ENCODE data around the gene MYPOP.
"Not testable (repeated sequence)": the region's sequence is repeated elsewhere in the genome, so short reads cannot be mapped to it uniquely, and the experiment has no call there.

MYPOP gene

GRCh38 chr19:45906221-45906620 is 3.8 kb upstream of the MYPOP start:
- DNase-seq = no peak

GRCh38 chr19:45905011-45905410 is 2.6 kb upstream of the MYPOP start:
- no peak for DNase-seq

GRCh38 chr19:45902651-45903625 is 525 bp upstream of the MYPOP start:
- peak; percentile 99 for DNase-seq

- DNase-seq = no peak
Measured at GRCh38 chr19:45901432-45901911, 941 bp downstream of the MYPOP start.

- no peak for DNase-seq
Measured at GRCh38 chr19:45900738-45901431, 1.5 kb downstream of the MYPOP start.

- DNase-seq = no peak
Measured at GRCh38 chr19:45899919-45900589, 2.4 kb downstream of the MYPOP start.

- DNase-seq = no peak
Measured at GRCh38 chr19:45899253-45899652, 3.2 kb downstream of the MYPOP start.

- DNase-seq = no peak
Measured at GRCh38 chr19:45897261-45897812, 5.1 kb downstream of the MYPOP start.

- not testable (repeated sequence) for DNase-seq
Measured at GRCh38 chr19:45895983-45896599, 6.3 kb downstream of the MYPOP start.

GRCh38 chr19:45895519-45895972 is 6.9 kb downstream of the MYPOP start:
- no peak for DNase-seq

GRCh38 chr19:45890877-45891276 is 11.5 kb downstream of the MYPOP start:
- no peak for DNase-seq

GRCh38 chr19:45889210-45889885 is 13.1 kb downstream of the MYPOP start:
- no peak for DNase-seq

- DNase-seq = no peak
Measured at GRCh38 chr19:45887200-45887710, 15.2 kb downstream of the MYPOP start.

GRCh38 chr19:45886427-45887199 is 15.8 kb downstream of the MYPOP start:
- peak; percentile 94 for DNase-seq

GRCh38 chr19:45885556-45886426 is 16.6 kb downstream of the MYPOP start, which contains the start of gene IRF2BP1:
TSS of gene IRF2BP1 (minus strand) at chr19:45886141. CDS start at chr19:45885774, 367 bp downstream.
- DNase-seq = peak; percentile 96

GRCh38 chr19:45884682-45885555 is 17.5 kb downstream of the MYPOP start:
- DNase-seq = peak; percentile 42

- no peak for DNase-seq
Measured at GRCh38 chr19:45883881-45884681, 18.3 kb downstream of the MYPOP start.

GRCh38 chr19:45883586-45883880 is 18.9 kb downstream of the MYPOP start:
- DNase-seq = no peak
